GM08714 (cell line): Measurements from ENCODE around the gene OPA3.
"Not testable (repeated sequence)": the region's sequence is repeated elsewhere in the genome, so short reads cannot be mapped to it uniquely, and the experiment has no call there.

ENCODE experiments used
- H3K4me3 ChIP-seq: fragments of 200-500 bp; sonication (Bioruptor generic); 2 replicates; pipeline ENCODE4 v1.5.1; 2014; ENCODE audit warnings: mild to moderate bottlenecking, low read length, inconsistent platforms
- ZNF274 ChIP-seq: IDR thresholded peaks from 2 replicates; pipeline ENCODE4 v1.6.1; 2012; ENCODE audit warnings: mild to moderate bottlenecking, low read depth, low read length

OPA3 gene

DNA sequence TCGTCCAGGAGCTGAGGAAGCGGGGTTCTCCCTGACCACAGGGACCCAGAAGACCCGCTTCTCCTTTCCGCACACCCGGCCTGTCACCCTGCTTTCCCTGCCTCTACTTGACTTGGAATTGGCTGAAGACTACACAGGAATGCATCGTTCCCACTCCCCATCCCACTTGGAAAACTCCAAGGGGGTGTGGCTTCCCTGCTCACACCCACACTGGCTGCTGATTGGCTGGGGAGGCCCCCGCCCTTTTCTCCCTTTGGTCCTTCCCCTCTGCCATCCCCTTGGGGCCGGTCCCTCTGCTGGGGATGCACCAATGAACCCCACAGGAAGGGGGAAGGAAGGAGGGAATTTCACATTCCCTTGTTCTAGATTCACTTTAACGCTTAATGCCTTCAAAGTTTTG lies 58.5 kb downstream of the OPA3 start:
- no peak for TF ChIP-seq ZNF274
- H3K4me3 ChIP-seq = no peak overlapping the region

DNA sequence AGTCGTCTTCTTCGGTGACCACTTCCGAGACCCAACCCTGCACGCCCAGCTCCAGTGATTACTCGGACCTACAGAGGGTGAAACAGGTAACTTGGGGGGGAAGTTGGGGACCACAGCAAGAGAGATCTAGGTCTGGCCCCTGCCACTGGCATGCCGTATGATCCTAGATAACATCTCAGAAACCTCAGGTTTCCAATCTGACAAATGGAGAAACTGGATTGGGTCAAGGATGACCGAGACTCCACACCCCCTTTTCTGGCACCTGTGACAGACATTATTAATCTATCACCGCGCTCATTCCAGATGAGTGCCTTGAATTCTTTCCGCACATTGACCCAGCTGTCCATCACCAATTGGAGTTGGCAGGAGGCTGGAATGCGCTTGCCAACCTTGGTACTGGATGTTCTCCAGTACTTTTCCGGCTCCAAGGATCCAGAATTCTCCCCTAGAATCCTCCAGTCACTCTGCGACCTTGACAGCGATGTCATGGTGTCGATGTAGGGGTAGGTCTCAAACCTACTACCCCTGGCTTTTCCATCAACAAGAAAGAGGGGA lies 60.0 kb downstream of the OPA3 start:
- TF ChIP-seq ZNF274 = no peak

DNA sequence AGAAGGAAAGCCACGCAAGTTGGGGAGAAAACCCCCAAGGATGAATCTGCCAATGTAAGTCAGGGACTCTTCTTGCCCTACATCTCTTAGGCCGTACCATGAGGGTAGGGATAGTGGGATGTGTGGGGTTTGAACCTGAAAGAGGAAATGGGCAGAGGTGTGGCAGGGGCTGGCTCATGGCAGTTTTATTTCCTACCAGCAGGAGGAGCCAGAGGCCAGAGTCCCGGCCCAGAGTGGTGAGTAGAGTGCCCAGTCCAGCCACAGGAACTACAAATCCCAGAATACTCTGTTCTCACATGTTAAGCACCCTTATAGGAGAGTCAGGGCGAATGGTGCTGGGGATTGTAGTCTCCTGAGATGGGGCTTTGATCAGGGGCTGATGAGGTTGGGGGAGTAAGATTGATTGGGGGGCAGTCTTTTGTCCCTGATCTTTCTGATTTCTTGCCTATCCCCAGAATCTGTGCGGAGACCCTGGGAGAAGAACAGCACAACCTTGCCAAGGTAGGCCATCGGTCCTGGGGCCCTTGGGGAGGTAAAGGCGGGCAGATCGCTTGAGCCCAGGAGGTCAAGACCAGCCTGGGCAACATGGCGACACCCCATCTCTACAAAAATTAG lies 60.9 kb downstream of the OPA3 start:
- no peak for TF ChIP-seq ZNF274
- no peak overlapping the region for H3K4me3 ChIP-seq

More for the DNA sequence above, 60.0 kb downstream of the OPA3 start:
- H3K4me3 ChIP-seq = no peak overlapping the region

DNA sequence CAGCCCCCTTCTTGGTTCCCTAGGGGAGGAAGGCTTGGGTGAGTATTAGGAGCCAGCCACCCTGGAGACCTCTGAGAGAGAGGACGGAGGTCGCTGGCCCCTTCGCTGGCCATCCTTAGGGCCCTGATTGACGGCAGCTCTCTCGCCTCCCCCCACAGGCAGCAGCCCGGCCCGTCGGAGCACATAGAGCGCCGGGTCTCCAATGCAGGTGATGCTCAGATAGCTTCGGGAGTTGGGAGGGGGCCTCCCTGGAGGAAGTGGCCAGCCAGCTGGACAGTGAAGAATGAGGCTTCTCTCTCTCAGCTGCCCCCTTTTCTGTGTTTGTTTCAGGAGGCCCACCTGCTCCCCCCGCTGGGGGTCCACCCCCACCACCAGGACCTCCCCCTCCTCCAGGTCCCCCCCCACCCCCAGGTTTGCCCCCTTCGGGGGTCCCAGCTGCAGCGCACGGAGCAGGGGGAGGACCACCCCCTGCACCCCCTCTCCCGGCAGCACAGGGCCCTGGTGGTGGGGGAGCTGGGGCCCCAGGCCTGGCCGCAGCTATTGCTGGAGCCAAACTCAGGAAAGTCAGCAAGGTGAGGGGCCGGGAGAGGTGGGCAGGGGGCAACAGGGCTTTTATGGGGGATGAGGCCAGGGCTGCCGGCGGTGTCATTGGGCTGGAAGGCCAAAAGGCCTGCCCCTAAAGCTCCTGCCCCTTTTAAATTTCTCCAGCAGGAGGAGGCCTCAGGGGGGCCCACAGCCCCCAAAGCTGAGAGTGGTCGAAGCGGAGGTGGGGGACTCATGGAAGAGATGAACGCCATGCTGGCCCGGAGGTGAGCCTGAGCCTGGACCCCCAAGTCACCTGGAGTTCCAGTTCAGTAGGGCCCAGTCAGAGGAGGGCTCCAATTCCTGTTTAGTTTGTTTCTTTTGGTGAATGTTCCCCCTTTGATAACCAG lies 62.3 kb downstream of the OPA3 start:
- H3K4me3 ChIP-seq = no peak overlapping the region
- TF ChIP-seq ZNF274 = no peak

DNA sequence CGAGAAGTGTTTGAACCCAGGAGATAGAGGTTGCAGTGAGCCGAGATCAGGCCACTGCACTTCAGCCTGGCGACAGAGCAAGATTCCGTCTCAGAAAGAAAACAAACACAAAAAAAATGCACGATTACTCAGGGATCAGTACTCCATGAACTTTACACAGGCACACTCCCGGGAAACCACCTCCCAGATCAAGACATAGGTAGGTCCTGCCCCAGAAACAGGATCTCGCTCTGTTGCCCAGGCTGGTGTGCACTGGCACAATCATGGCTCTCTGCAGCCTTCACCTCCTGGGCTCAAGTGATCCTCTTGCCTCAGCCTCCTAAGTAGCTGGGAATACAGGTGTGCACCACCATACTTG lies 66.2 kb downstream of the OPA3 start:
- no peak for TF ChIP-seq ZNF274

DNA sequence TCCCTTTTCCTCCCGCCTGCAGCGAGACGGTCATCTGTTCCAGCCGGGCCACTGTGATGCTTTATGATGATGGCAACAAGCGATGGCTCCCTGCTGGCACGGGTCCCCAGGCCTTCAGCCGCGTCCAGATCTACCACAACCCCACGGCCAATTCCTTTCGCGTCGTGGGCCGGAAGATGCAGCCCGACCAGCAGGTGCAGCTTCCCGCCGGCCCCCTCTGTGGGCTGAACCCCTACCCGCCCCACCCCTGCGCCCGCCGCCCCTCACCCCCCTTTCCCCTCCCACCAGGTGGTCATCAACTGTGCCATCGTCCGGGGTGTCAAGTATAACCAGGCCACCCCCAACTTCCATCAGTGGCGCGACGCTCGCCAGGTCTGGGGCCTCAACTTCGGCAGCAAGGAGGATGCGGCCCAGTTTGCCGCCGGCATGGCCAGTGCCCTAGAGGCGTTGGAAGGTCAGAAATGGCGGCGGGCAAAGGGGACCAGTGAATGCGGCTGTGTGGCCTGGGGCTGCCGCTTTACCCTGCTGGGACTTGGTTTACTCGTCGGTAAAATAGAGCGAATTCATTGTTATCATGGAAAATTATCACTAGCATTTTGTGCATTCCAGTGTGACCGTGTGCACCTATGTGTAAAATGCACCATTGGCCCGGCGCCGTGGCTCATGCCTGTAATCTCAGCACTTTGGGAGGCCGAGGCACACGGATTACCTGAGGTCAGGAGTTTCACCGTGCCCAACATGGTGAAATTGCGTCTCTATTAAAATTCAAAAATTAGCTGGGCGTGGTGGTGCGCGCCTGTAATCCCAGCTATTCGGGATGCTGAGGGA lies 66.7 kb downstream of the OPA3 start:
- no peak for TF ChIP-seq ZNF274
- no peak overlapping the region for H3K4me3 ChIP-seq

More for the DNA sequence above, 66.2 kb downstream of the OPA3 start:
- H3K4me3 ChIP-seq = no peak overlapping the region

DNA sequence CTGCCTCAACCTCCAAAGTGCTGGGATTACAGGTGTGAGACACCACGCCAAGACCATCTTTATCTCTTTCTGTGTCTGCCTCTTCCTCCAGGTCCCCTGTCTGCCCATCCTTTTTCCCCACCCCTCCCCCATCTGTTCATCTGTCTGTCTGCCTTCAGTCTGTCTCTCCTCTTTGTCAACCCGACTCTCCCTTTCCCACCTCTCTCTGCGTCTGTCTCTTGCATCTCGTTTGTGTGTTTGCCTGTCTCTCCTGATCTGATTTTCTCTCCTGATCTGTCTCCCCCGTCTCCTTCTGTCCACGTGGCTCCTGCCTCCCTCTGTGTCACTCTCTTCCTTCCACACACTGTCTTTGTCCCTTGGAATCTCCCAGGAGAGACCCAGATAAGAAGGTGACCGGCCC lies 67.4 kb downstream of the OPA3 start:
- no peak overlapping the region for H3K4me3 ChIP-seq
- no peak for TF ChIP-seq ZNF274

DNA sequence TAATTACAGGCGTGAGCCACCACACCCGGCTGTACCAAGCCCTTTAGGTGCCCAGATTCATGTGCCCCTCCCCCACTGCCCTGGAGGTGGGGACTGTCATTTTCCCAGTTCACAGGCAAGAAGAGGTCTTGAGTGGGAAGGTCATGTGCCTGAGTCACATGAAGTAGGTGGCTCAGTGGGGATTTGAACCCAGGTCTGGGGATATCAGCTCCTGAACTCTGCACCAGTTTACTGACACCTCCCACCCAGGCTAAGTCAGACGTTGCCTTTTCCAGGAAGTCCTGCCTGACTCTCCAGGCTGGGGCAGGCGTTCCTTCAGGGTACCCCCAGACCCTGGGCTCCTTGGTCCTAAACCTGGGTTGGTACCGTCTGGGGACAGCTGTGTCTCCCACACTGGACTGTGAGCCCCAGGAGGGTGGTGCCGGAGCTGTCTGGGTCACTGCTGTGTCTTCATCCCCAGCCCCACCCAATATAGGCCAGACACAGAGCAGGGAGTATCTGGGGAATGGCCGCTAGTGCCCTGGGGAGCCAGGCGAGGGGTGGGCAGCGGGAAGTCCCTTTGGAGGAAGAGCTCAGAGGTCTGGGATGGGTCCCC lies 68.7 kb downstream of the OPA3 start:
- TF ChIP-seq ZNF274 = no peak
- no peak overlapping the region for H3K4me3 ChIP-seq

DNA sequence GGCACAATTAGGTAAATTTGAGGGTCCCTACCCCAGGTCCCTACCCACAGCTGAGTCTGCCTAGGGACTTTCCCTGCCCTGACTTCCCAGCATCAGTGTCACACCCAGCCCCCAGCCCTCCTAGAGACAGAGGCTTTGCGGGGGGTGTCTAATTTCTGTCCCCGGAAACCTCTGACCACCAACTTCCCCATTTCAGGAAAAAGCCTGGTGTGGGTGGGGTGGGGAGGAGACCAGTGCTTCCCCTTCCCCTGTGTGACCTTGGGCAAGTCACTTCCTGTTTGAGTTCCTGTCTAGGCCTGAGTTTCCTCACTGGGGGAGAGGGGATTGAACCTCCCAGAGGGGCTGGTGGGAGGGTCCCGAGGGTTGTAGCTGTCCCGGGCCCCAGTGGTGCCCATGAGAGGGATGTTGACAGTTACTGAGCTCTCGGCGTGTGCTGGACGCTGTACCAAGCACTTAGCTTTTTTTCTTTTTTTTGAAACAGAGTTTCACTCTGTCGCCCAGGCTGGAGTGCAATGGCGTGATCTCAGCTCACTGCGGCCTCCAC lies 69.4 kb downstream of the OPA3 start:
- no peak overlapping the region; the same call in 1 of the 2 replicates for H3K4me3 ChIP-seq

DNA sequence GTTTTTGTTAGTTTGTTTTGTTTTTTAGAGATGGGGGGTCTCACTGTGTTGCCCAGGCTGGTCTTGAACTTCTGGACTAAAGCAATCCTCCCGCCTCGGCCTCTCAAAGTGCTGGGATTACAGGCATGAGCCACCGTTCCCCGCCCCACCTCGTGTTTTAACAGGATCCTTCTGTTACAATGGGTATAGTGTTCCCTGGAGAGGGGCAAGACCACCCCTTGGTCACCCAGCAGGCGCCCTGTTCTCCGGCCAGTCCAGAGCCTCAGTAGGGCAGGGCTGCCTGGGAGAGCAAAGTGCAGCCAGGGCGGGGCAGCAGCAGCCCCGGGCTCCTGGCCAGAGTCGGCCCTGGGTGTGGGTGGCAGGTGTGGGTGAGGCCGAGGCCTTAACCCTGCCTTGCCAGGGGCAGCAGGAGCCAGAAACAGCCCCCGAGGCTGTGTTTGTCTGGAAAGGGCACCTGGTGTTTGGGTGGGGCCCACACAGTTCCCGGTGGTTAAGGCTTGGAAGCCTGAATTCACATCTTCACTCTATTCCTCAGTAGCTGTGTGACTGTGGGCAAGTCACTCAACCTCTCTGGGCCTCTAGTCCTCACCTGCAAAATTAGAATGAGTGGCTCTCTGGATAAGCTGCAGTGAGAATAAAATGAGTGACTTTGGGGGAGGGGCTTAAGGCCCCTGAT lies 70.1 kb downstream of the OPA3 start:
- TF ChIP-seq ZNF274 = no peak
- no peak overlapping the region; the same call in 1 of the 2 replicates for H3K4me3 ChIP-seq

More for the DNA sequence above, 69.4 kb downstream of the OPA3 start:
- TF ChIP-seq ZNF274 = no peak

DNA sequence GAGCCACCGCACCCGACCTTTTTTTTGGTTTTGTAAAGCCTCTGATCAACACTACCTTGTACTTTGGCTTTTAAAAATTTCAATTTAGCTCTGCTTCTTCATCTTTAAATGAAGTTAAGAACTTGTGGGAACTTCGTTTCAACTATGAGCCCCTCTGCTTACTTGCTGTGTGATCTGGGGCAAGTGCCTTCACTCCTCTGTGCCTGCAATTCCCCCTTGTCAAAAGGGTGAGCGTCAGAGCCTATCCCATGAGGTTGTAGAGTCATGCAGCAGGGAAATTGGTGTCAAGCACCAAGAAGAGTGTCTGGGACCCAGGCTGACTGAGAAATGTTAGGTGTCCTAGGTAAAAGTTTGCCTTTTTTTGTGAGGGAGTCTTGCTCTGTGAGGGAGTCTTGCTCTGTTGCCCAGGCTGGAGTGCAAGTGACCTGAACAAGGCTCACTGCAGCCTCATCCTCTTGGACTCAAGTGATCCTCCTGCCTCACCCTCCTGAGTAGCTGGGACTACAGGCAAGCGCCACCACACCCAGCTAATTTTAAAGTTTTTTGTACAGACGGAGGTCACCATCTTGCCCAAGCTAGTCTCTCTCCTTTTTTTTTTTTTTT lies 71.6 kb downstream of the OPA3 start:
- TF ChIP-seq ZNF274 = no peak
- H3K4me3 ChIP-seq = no peak overlapping the region

DNA sequence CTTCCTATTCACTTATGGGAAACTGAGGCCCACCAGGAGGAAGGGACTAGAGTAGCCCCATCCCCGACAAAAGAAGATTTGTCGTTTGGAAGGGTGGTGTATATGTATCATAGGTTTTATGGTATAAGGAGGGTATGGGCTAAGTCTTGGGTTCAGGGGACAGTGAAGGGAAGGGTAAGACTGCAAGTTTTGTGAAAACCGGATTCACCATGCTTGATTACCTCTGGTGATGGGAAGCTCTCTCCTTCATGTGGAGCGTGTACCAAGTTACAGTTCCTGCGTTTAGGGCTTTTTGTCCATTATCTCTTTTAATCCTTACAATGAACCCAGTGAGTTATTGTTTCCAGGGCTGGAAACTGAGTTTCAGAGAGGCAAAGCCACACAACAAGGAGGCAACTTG lies 73.5 kb downstream of the OPA3 start:
- no peak for TF ChIP-seq ZNF274
- no peak overlapping the region for H3K4me3 ChIP-seq

DNA sequence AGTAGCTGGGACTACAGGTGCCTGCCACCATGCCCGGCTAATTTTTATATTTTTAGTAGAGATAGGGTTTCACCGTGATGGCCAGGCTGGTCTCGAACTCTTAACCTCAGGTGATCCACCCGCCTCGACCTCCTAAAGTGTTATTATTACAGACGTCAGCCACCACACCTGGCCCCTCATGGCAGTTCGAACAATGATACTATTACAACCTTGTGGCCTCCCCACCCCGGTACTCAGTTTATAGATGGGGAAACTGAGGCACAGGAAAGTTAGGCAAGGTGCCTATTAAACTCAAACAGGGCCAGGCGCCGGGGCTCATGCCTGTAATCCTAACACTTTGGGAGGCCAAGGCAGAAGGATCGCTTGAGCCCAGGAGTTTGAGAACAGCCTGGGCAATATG lies 74.2 kb downstream of the OPA3 start:
- not testable (repeated sequence) for H3K4me3 ChIP-seq
